Hepatocyte (in vitro differentiated cells): ENCODE data around the gene IGFLR1. TPM values are rescaled to one million over a fixed set of nuclear protein-coding genes. Genes with fewer than 3 reads are reported as not detected.

Source experiments
- DNase-seq: peaks from one replicate; pipeline ENCODE4 v3.0.0-alpha.2; 2016; ENCODE audit warnings: low spot score
- H2AFZ ChIP-seq: fragments of 200-600 bp; sonication (generic); 2 replicates; pipeline ENCODE4 v1.6.0; 2016; ENCODE audit warnings: antibody characterized with exemption, mild to moderate bottlenecking
- H3K27ac ChIP-seq: fragments of 200-600 bp; sonication (generic); 2 replicates; pipeline ENCODE4 v1.5.1; 2016; ENCODE audit warnings: mild to moderate bottlenecking
- H3K27me3 ChIP-seq: fragments of 200-600 bp; sonication (generic); 2 replicates; pipeline ENCODE4 v1.6.1; 2016
- H3K36me3 ChIP-seq: fragments of 200-600 bp; sonication (generic); replicated peaks from 2 replicates; pipeline ENCODE4 v1.5.1; 2016; ENCODE audit warnings: low read depth; ENCODE audit not compliant: insufficient read depth
- H3K4me1 ChIP-seq: fragments of 200-600 bp; sonication (generic); 2 replicates; pipeline ENCODE4 v1.5.1; 2016; ENCODE audit warnings: mild to moderate bottlenecking, moderate library complexity; ENCODE audit not compliant: insufficient read depth
- H3K4me2 ChIP-seq: fragments of 200-600 bp; sonication (generic); 2 replicates; pipeline ENCODE4 v1.6.0; 2016
- H3K4me3 ChIP-seq: fragments of 200-600 bp; sonication (generic); 2 replicates; pipeline ENCODE4 v1.5.1; 2016; ENCODE audit warnings: mild to moderate bottlenecking
- H3K79me2 ChIP-seq: fragments of 200-600 bp; sonication (generic); 2 replicates; pipeline ENCODE4 v1.6.0; 2017; ENCODE audit warnings: mild to moderate bottlenecking
- H3K9me2 ChIP-seq: fragments of 200-600 bp; sonication (generic); replicated peaks from 2 replicates; pipeline ENCODE4 v1.6.0; 2017; ENCODE audit warnings: mild to moderate bottlenecking; ENCODE audit not compliant: insufficient read depth
- H3K9me3 ChIP-seq: fragments of 200-600 bp; sonication (generic); 2 replicates; pipeline ENCODE4 v1.5.1; 2016; ENCODE audit warnings: low read depth, mild to moderate bottlenecking
- H4K20me1 ChIP-seq: fragments of 200-600 bp; sonication (generic); 2 replicates; pipeline ENCODE4 v1.6.0; 2016; ENCODE audit warnings: mild to moderate bottlenecking; ENCODE audit not compliant: insufficient read depth, poor library complexity, severe bottlenecking
- CTCF ChIP-seq: fragments of 200-600 bp; sonication (generic); IDR thresholded peaks from 2 replicates; pipeline ENCODE4 v1.5.1; 2016; ENCODE audit warnings: antibody characterized with exemption, mild to moderate bottlenecking; ENCODE audit not compliant: poor library complexity
- EZH2 ChIP-seq: fragments of 200-600 bp; sonication (generic); IDR thresholded peaks from 2 replicates; pipeline ENCODE4 v1.6.1; 2016; ENCODE audit warnings: antibody characterized with exemption, mild to moderate bottlenecking, borderline replicate concordance
- EZH2phosphoT487 ChIP-seq: fragments of 200-600 bp; sonication (generic); IDR thresholded peaks from one replicate; pipeline ENCODE4 v1.6.1; 2018; ENCODE audit warnings: antibody characterized with exemption, mild to moderate bottlenecking, low read depth, moderate library complexity; ENCODE audit not compliant: unreplicated experiment, severe bottlenecking
- WGBS: methylation state at CpG from one replicate; pipeline ENCODE4 v1.1.6; 2016; ENCODE audit warnings: low lambda C conversion rate; ENCODE audit errors: missing lambda C conversion rate; 5-methylcytosine and 5-hydroxymethylcytosine counted together
- polyA plus RNA-seq: library from polyadenylated mRNA; unstranded; fragments of >200 nt; fragmentation: Nextera tagmentation; extraction: Ambion mirVana; gene quantifications from 2 replicates; pipeline ENCODE4 v1.2.1, GENCODE V29; 2016
- total RNA-seq: library from RNA; depleted of rRNA; stranded (reverse); fragments of >200 nt; gene quantifications from 2 replicates; pipeline ENCODE4 v1.2.3, GENCODE V29; 2014

IGFLR1 gene
- total and polyA plus RNA-seq, 2 experiments from 2014 or later, result 4.5 to 5.6 TPM

- Histone ChIP-seq H3K36me3 (no peaks in the 10 kb centered on the region), H2AFZ (peak within 1 kb of the TSS; percentile 32), H4K20me1 (no peaks in the 10 kb centered on the region), H3K9me2 (no peaks in the 10 kb centered on the region), H3K79me2 (peaks cover 4% of the 10 kb centered on the region), H3K27ac (no peak within 1 kb of the TSS), H3K4me1 (peaks cover 10% of the 10 kb centered on the region), H3K4me3 (peak within 1 kb of the TSS; percentile 54), H3K4me2 (peak within 1 kb of the TSS; percentile 80), H3K27me3 (no peaks in the 10 kb centered on the region), H3K9me3 (no peaks in the 10 kb centered on the region)
- under 1% methylated on average over 26 of the region's 82 CpGs for WGBS
- peak; percentile 100 for DNase-seq
- TF ChIP-seq CTCF, result no peak
- no peak for TF ChIP-seq EZH2
- no peak for TF ChIP-seq EZH2phosphoT487
Observed at GRCh38 chr19:35775298-35776101, 33.2 kb upstream of the IGFLR1 start, which contains the start of gene ARHGAP33. Gene ARHGAP33 (plus strand): TSS chr19:35775564. CDS start chr19:35775659, 95 bp downstream.

GRCh38 chr19:35775046-35775297, 32.7 kb upstream of the IGFLR1 start:
- WGBS, result 26% methylated on average over 9 of the region's 9 CpGs
- Histone ChIP-seq H3K27ac (no peak overlapping the region), H3K4me1 (peaks cover 10% of the 10 kb centered on the region), H3K4me3 (no peak overlapping the region), H3K9me3 (no peaks in the 10 kb centered on the region), H3K36me3 (no peaks in the 10 kb centered on the region), H3K9me2 (no peaks in the 10 kb centered on the region), H3K79me2 (peaks cover 4% of the 10 kb centered on the region), H3K27me3 (no peaks in the 10 kb centered on the region), H3K4me2 (peak overlapping the region; percentile 67), H2AFZ (no peak overlapping the region), H4K20me1 (no peaks in the 10 kb centered on the region)
- DNase-seq, result no peak
- no peak for TF ChIP-seq CTCF
- no peak for TF ChIP-seq EZH2phosphoT487
- no peak for TF ChIP-seq EZH2

GRCh38 chr19:35774274-35775045, 32.2 kb upstream of the IGFLR1 start:
- no peaks in the 10 kb centered on the region for H3K9me3 ChIP-seq
- peaks cover 10% of the 10 kb centered on the region for H3K4me1 ChIP-seq
- no peak overlapping the region for H3K27ac ChIP-seq
- peak overlapping the region; percentile 67 for H3K4me2 ChIP-seq
- H3K27me3 ChIP-seq, result no peaks in the 10 kb centered on the region
- H3K36me3 ChIP-seq, result no peaks in the 10 kb centered on the region
- WGBS, result 52% methylated on average over 16 of the region's 16 CpGs
- peaks cover 4% of the 10 kb centered on the region for H3K79me2 ChIP-seq
- DNase-seq, result no peak
- no peaks in the 10 kb centered on the region for H4K20me1 ChIP-seq
- no peak for TF ChIP-seq EZH2phosphoT487
- no peak for TF ChIP-seq EZH2
- no peak for TF ChIP-seq CTCF
- H2AFZ ChIP-seq, result no peak overlapping the region
- H3K9me2 ChIP-seq, result no peaks in the 10 kb centered on the region
- no peak overlapping the region for H3K4me3 ChIP-seq
